Activated B cell treated with CpG ODN at 0.5 μM for 24 hours (primary cell): ENCODE measurements around the gene ANO6. TPM values are rescaled to one million over a fixed set of nuclear protein-coding genes. Genes with fewer than 3 reads are reported as not detected.
A peak's percentile ranks its signal among the peaks of the same experiment; 100 is the strongest.
"Not testable (repeated sequence)": the region's sequence is repeated elsewhere in the genome, so short reads cannot be mapped to it uniquely, and the experiment has no call there.

ENCODE experiments used
- ATAC-seq: fragments of 200-7000 bp; cut with Tn5 transposase; one replicate; pipeline ENCODE4 v1.10.0; 2021; ENCODE audit warnings: low read depth, mild to moderate bottlenecking, moderate library complexity
- CTCF ChIA-PET: fragments of 350-600 bp; sonication (Branson Sonifier 250); formaldehyde crosslinking; loops from one replicate; lab custom pipeline; 2021; ENCODE audit warnings: antibody characterized with exemption; lab: Charles Lee
- POLR2A ChIA-PET: fragments of 350-600 bp; sonication (Branson Sonifier 250); formaldehyde crosslinking; loops from one replicate; lab custom pipeline; 2021; ENCODE audit warnings: antibody characterized with exemption; lab: Charles Lee
- DNase-seq: peaks from one replicate; pipeline ENCODE4 v3.0.0; 2022
- H3K27ac Mint-ChIP-seq: one replicate; pipeline ENCODE4 v1.8.0; 2020; ENCODE audit warnings: mixed read lengths
- H3K27me3 Mint-ChIP-seq: one replicate; pipeline ENCODE4 v1.8.0; 2021; ENCODE audit warnings: mixed read lengths
- H3K36me3 Mint-ChIP-seq: one replicate; pipeline ENCODE4 v1.8.0; 2021; ENCODE audit warnings: low read depth, mixed read lengths
- H3K4me1 Mint-ChIP-seq: one replicate; pipeline ENCODE4 v1.8.0; 2021; ENCODE audit warnings: mixed read lengths
- H3K4me3 Mint-ChIP-seq: one replicate; pipeline ENCODE4 v1.8.0; 2020; ENCODE audit warnings: mild to moderate bottlenecking, mixed read lengths
- H3K9me3 Mint-ChIP-seq: one replicate; pipeline ENCODE4 v1.8.0; 2020; ENCODE audit warnings: mixed read lengths
- CTCF ChIP-seq: fragments of 200-600 bp; IDR thresholded peaks from one replicate; pipeline ENCODE4 v1.8.0; 2022; ENCODE audit warnings: antibody characterized with exemption, mild to moderate bottlenecking
- intact Hi-C: fragments of 100-400 bp; cut with micrococcal nuclease; formaldehyde crosslinking; loops from one replicate; pipeline ENCODE4 v1.15.1; 2024
- total RNA-seq: library from RNA; stranded (reverse); gene quantifications from 2 replicates; pipeline ENCODE4 v1.2.3, GENCODE V29; 2022

The ANO6 gene
- total RNA-seq = 14.8 and 16.3 TPM in 2 replicates

- TF ChIP-seq CTCF = no peak
- Mint-ChIP-seq H3K4me1 (peaks cover 45% of the 10 kb centered on the region), H3K9me3 (no peaks in the 10 kb centered on the region), H3K4me3 (peak within 1 kb of the TSS; percentile 95), H3K27ac (peak within 1 kb of the TSS; percentile 90), H3K27me3 (no peaks in the 10 kb centered on the region), H3K36me3 (peaks cover 9% of the 10 kb centered on the region)
- peak; percentile 74 for DNase-seq
- peak; percentile 74 for ATAC-seq
- intact Hi-C loops = loop anchor here (1.0 to 10.0 kb wide), 6 partner anchors 9 to 1457 kb away; partner anchors contain the start of genes IRAK4, PUS7L and SCAF11
- CTCF ChIA-PET = interaction anchor here (0.7 to 1.6 kb wide), 3 partner anchors 13 to 173 kb away, joined by 3 to 5 read pairs (median 3); no protein-coding TSS in a partner anchor
- POLR2A ChIA-PET = interaction anchor here (0.7 to 1.8 kb wide), 5 partner anchors 18 to 775 kb away, joined by 3 to 8 read pairs (median 3); partner anchors contain the start of gene ARID2
These were observed at the start of gene ANO6 for GRCh38 chr12:45215419-45216229. Gene ANO6 (plus strand): TSS chr12:45216095. CDS start chr12:45216322, 227 bp downstream.

DNA sequence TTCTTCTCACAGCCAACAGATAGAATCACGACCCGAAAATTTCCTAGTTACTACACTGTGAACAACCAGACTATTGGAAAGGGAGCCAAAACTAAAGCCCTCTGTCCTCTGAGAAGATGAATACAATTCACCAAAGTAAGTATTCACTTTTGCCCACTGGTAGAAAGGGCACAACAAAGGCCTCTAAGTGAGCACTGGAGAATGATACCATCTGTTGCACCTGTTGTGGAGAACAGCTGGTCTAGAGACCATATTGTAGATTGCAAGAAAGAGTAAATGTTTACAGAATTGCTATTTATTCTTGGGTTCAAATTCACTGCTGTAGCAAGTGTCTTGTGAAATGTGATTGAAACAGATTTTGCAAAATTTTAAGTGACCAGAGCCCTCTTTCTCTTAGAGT is 46.9 kb upstream of the ANO6 start:
- Mint-ChIP-seq H3K36me3 (peaks cover 1% of the 10 kb centered on the region), H3K27me3 (peaks cover 5% of the 10 kb centered on the region), H3K27ac (no peak overlapping the region), H3K4me1 (no peaks in the 10 kb centered on the region), H3K9me3 (peaks cover 1% of the 10 kb centered on the region), H3K4me3 (no peak overlapping the region)
- TF ChIP-seq CTCF = no peak
- DNase-seq (no peak), ATAC-seq (no peak)
- POLR2A ChIA-PET = no interaction called here
- intact Hi-C loops = no loop called here
- CTCF ChIA-PET = no interaction called here

DNA sequence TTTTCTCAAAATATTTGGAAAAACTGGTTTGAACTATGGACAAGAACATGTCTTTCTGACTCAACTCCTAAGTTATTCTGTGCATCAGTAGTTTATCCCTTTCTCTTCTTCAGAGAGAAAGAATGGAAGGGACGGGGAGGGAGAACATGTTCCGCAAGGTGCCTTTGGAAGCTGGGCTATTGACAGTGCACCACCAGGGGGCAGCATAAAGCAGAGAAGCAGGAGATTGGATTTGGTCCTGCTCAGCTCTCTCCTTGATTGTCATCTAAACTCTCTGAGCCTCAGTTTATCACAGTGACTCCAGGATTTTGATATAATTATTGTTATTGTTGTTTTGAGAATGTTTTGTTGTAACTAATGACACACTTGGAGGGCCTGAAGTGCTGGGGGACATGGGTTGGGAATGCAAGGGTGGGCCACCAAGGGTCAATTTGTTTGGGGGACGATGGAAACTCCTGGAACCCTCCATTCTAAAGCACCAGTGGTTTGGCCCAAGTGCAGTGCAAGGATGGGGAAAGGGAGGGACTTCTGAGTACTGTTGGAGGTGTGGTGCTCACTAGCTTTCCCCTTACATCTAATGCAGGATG is 45.3 kb upstream of the ANO6 start:
- no peaks in the 10 kb centered on the region for H3K9me3 Mint-ChIP-seq
- peak; percentile 73 for TF ChIP-seq CTCF
- no peaks in the 10 kb centered on the region for H3K27me3 Mint-ChIP-seq
- no peak overlapping the region for H3K4me3 Mint-ChIP-seq
- ATAC-seq = no peak
- peaks cover 12% of the 10 kb centered on the region for H3K36me3 Mint-ChIP-seq
- POLR2A ChIA-PET = no interaction called here
- H3K4me1 Mint-ChIP-seq = no peaks in the 10 kb centered on the region
- DNase-seq = peak; percentile 49
- intact Hi-C loops = loop anchor here (1.0 to 5.0 kb wide), 6 partner anchors 45 to 577 kb away; no protein-coding TSS in a partner anchor
- CTCF ChIA-PET = interaction anchor here (0.6 to 2.1 kb wide), 13 partner anchors 9 to 556 kb away, joined by 3 to 28 read pairs (median 3); no protein-coding TSS in a partner anchor
- no peak overlapping the region for H3K27ac Mint-ChIP-seq

GRCh38 chr12:45173293-45173692 is 42.6 kb upstream of the ANO6 start:
- ATAC-seq, CTCF ChIA-PET, H3K4me3 Mint-ChIP-seq, DNase-seq, H3K27ac Mint-ChIP-seq, H3K27me3 Mint-ChIP-seq, POLR2A ChIA-PET, H3K4me1 Mint-ChIP-seq: not testable (repeated sequence)
- intact Hi-C loops = loop anchor here (5.0 kb wide), 3 partner anchors 259 to 574 kb away; no protein-coding TSS in a partner anchor
- Mint-ChIP-seq H3K36me3 (peaks cover 36% of the 10 kb centered on the region), H3K9me3 (peaks cover 13% of the 10 kb centered on the region)

- Mint-ChIP-seq H3K27me3 (no peaks in the 10 kb centered on the region), H3K36me3 (peaks cover 44% of the 10 kb centered on the region), H3K27ac (no peak overlapping the region), H3K4me1 (no peaks in the 10 kb centered on the region), H3K4me3 (no peak overlapping the region), H3K9me3 (peaks cover 20% of the 10 kb centered on the region)
- TF ChIP-seq CTCF = no peak
- ChIA-PET CTCF (no interaction called here), POLR2A (no interaction called here)
- ATAC-seq (no peak), DNase-seq (no peak)
- intact Hi-C loops = loop anchor here (5.0 kb wide), 3 partner anchors 258 to 573 kb away; no protein-coding TSS in a partner anchor
These were observed 41.3 kb upstream of the ANO6 start for GRCh38 chr12:45174595-45174994.
